ENCODE measurements around the gene INPP5J.

DNA sequence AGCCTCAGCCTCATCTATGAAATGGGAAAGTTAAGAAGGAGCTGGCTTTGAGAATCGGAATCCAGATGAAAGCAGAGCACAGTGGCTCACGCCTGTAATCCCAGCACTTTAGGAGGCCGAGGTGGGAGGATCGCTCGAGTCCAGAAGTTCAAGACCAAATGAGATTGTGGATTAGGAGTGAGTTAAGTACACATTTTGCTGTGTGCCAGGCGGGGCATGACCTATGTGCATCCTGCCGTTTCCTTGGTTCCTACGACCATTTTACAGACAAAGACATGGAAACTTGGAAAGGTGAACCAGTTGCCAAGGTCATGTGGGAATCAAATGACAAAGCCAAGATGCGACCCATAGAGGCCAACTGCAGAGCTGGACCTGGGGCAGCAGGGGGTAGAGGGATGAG is 13.4 kb downstream of the INPP5J start:
- TF ChIP-seq POLR2AphosphoS5 (IDR thresholded peaks at IDR 0.05; ENCODE audit: low read depth, low read length) (no peak), POLR2A (IDR thresholded peaks at IDR 0.05; ENCODE audit: low read depth, low read length) (no peak), TAF1 (IDR thresholded peaks at IDR 0.05; ENCODE audit: low read depth, low read length) (no peak), SPI1 (IDR thresholded peaks at IDR 0.05; ENCODE audit: low read depth, low read length) (no peak), POU2F2 (IDR thresholded peaks at IDR 0.05; ENCODE audit: low read depth, low read length) (no peak)
